ENCODE data around the gene PRAMEF6.
"Not testable (repeated sequence)": the region's sequence is repeated elsewhere in the genome, so short reads cannot be mapped to it uniquely, and the experiment has no call there.

PRAMEF6 gene

DNA sequence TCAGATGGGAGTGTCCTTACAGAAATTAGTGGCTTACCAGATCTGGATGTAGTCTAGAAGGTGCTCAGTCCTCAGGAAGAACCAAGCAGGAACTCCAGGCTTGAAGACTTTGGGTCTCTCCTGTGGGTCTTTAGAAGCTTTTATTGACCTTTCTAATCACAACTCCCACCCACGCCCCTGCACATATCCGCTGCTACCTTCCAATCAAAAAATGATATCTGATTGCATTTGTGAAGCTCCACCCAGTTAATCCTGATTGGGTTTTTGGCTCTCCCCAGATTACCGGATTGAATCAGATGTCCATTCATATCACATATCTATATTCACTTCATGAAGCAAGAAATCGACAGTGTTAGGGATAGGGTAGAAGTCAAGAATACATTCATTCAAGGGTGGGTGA, at the start of gene PRAMEF6:
Gene PRAMEF6 (minus strand): TSS at position 101 of the 400 bp plus-strand sequence. CDS start 5,062 bp downstream, outside the sequence.
- DNase-seq (ENCODE audit: low spot score) = not testable (repeated sequence)

DNA sequence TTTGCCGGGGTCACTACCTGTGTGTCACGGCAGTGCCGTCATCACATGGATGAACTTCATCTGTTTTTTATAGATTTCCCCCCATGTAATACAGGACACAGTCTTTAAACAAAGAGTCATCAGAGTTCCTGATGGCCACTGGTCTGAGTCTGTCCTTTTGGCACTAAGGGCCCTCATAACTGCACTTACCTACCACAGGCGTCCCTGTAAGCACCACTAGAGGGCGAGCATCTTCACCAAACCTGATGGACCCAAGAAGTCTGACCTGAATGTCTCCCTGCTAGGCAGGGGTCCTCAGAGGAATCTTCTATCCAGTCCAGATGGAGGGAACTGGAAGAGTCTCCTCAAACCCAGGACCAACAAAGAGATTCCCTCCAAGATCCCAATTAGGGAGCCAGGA, 23.0 kb downstream of the PRAMEF6 start:
- DNase-seq (ENCODE audit: low spot score) = not testable (repeated sequence)

- DNase-seq (ENCODE audit: low spot score) = not testable (repeated sequence)
These were observed 25.6 kb downstream of the PRAMEF6 start for GRCh38 chr1:12921749-12922148.

DNA sequence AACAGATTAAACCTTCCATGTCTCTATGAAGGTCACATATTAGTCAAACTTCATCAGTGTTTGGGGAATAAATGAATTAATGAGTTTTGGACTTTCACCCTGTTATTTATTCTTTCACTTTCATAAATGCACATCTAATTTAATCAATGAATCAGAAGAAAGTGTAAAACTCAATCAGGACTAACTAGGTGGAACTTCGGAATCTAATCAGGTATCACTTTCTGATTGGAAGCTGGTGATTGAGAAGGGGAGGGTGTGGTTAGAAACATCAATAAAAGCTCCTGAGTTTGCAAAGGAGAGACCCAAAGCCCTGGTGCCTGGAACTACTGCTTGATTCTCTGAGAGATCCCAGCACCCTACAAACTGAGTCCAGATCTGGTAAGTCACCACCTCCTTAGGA, 31.1 kb downstream of the PRAMEF6 start, which contains the start of gene PRAMEF7:
Gene PRAMEF7 (plus strand): TSS at position 301 of the 400 bp plus-strand sequence. CDS start 1,083 bp downstream, outside the sequence.
- DNase-seq (ENCODE audit: low spot score) = not testable (repeated sequence)

DNA sequence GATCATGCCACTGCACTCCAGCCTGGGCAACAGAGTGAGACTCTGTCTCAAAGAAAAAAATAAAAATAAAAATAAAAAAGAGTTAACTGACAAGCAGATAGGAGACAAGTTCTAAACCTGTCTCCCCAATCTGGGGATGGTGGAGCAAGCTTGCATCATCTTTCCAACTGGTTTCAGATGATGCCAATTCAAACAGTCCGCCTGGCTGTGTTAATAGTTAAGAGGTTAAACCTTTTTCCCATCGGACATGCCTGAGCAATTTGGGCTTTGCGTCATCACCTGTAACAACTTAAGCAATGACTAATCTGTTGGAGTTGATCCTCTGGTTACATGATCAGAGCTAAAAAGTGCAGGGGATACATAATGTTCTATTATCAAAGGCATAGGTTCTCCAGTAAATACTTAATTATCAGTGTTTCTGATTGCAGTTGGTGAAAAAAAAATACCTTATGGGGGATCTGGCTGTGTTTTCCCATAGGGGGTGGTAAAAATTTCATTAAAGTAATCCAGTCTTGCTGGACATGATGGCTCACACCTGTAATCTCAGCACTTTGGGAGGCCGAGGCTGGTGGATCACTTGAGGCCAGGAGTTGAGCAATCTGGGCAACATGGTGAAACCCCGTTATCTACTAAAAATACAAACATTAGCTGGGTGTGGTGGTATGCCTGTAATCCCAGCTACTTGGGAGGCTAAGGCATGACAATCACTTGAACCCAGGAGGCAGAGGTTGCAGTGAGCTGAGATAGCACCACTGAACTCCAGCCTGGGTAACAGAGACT, 43.4 kb downstream of the PRAMEF6 start:
- DNase-seq (ENCODE audit: low spot score) = not testable (repeated sequence)

- not testable (repeated sequence) for DNase-seq (ENCODE audit: low spot score)
These were observed 48.2 kb downstream of the PRAMEF6 start for GRCh38 chr1:12899186-12899585.

DNA sequence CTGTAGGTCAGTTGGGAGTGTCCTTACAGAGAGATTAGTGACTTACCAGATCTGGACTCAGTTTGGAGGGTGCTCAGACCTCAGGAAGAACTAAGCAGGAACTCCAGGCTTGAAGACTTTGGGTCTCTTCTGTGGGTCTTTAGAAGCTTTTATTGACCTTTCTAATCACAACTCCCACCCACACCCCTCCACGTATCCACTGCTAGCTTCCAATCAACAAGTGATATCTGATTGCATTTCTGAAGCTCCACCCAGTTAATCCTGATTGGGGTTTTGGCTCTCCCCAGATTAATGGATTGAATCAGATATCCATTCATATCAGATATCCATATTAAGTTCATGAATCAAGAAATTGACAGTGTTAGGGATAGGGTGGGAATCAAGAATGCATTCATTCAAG, 49.2 kb downstream of the PRAMEF6 start, which contains the start of gene PRAMEF10:
Gene PRAMEF10 (minus strand): TSS at position 101 of the 400 bp plus-strand sequence. CDS start 2,423 bp downstream, outside the sequence.
- DNase-seq (ENCODE audit: low spot score) = not testable (repeated sequence)
